CD4-positive, alpha-beta T cell treated with Interleukin-6 at 100 ng/mL for 8 hours (primary cell): ENCODE results near the gene SMIM3.
"Not testable (repeated sequence)": the region's sequence is repeated elsewhere in the genome, so short reads cannot be mapped to it uniquely, and the experiment has no call there.

Experiments
- DNase-seq: peaks from one replicate; pipeline ENCODE4 v3.0.0-alpha.2; 2020; ENCODE audit warnings: mixed read lengths, low spot score

SMIM3 gene

DNA sequence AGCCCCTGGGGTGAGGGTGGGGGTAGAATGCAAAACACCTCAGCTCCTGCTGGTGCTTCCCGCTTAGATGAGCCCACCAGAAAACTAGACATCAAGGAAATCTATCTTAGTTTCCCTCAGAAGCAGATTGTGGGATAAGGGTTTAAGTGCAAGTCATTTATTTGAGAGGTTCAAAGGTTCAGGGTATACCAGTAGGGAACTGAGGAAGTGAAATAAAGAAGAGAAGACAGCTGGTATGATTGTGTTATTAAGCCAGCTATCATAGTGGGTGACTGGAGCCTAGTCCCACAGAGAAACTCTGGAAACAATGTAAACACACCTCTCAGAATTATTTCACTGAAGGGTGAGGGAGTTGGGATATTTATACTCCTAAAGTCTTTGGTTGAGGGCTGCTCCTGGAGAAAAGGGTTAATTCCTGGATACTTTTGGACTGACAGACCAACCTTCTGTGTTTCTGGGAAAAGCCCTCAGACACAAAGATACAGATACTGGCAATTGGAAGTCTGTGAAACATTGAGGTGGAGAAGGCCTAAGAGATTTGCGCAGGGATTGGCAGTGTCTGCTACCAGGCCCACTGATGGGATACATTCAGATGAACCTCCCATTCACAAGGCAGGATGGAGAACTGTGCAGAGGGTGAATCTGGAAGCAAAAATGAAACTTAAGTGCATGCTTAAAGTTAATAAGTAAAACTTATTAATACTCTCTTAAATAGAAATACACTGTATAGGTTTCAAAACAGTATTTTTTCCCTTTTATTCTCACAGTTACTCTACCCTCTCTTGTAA is 13.4 kb upstream of the SMIM3 start:
- DNase-seq = no peak

DNA sequence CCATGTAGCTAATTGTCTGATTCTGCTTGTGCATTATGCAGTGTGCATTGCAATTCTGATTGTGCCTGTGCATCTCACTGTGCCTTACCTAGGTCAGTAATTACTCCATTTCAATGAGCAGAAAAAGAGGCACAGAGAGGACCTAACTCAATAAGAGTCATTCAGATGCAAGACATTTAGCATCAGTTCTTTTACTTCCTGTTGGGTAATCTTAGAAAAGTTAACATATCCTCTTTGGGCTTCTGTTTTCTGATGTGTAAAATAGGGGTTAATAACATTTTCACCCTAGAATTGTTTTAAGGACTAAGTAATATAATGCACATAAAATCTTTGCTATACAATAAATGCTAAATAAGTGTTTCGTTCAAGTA is 12.8 kb upstream of the SMIM3 start:
- DNase-seq = no peak

DNA sequence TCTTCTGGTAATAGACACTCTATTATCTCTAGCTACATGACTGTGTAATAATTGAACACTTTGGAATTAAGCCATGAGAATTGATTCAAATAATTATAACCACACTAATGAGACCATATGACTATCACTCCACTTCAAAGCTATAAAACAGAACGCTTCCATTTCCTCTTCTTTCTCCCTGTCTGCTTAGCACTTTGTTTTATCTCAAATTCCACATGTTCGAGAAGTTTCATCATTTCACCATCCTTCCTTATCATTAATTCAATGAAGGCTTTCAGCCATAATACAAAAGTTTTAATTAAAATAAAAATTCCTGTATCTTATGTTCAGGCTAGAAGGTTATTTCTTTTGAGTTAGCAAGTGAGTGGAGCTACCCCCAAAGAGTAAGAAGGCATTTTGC is 12.3 kb upstream of the SMIM3 start:
- no peak for DNase-seq

GRCh38 chr5:150771034-150771795 is 7.3 kb upstream of the SMIM3 start:
- no peak for DNase-seq

- DNase-seq = no peak
Measured at GRCh38 chr5:150774145-150774544, 4.4 kb upstream of the SMIM3 start.

DNA sequence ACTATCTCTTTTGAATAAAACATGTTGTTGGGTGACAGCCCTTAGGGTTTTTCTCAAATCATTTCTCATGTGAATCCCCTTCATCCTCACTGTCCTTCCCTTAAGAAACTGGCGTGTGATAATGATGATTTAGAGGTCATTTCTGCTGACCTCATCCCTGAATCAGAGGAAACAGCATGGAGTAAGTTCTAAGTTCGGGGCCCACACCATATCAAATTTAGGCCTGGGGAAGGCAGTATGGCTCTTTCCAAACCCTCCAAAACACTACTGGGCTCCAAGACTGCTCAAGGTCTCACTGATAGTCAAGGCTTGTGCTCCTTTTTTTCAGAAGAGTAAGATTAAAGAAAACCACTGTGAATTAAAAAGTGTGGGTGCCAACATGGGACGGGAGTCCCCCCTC is 872 bp upstream of the SMIM3 start:
- no peak for DNase-seq

DNA sequence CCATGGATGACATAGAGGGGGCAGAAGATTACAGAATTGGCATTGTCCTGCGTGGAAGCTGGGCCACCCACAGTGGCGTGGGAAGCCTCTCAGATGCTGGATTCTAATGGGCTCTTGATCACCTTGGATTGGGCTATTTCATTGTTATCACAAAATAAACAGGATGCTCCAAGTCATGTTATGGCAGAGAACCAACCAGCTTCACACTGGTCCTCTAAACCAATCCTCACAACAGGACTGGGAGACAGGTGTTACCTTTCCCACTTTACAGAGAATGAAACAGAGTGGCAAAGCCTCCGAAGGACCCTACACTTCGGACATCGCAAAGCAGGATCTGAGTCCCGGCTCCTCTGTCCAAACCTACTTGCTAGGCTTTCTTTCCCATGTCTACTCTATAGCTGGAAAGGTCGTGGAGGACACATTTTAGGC is 455 bp upstream of the SMIM3 start:
- no peak for DNase-seq

DNA sequence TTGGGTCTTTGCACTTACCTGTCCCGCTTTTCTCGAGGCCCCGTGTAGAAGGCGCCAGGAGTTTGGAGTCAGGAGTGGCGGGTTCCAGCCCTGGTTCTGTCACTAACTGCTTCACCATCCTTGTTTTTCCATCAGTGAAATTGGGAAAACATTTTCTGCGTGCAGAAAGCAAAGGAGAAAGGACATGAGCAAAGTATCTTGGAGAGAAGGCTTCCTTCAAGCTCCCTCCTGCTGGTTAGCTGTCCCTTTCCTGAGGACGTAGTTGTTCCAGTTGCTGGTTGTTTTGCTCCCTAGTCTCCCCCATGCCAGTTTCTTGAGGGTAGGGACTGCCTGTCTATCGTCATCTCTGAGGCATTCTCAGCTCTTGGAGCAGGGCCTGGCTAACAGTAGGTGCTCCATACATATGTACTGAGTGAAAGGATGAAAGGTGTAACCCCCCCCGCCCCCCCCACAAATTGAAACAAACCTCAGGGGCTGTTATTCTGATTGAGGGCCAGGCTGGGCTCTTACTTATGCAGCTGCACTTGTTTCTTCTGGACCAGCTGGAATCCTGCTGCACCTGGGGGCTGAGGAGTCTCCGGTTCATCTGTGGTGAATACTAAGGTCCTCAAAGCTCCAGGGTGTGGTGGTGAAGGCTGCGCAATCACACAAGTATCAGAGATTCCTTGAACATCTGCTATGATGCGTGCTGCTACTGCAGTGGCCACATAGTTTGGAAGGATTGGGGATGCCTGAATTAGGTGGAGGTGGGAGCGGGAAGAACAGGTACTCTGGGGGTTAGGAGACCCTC is 1.0 kb downstream of the SMIM3 start:
- no peak for DNase-seq

DNA sequence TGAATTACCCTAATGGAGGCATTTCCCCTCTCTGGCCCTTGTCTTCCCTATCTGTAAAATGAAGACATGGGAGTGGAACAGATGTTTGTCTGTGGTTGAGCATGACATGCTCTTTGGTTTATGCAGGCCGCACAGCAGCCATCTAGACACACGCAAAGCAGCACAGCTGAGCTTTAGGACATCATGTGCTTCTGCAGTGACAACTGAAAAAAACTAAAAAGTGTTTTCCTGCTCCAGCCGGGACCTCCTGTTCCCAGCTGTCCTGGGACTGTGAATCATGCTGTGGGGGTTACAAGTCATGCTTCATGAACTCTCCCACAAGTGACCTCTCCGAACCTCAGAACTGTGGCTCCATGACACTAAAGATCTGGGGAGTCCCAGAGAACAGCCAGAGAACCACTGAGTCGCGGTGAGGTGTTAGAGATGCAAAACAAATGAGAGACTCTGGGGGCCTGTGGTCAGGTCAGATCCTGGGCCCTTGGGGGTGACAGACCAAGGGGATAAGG is 1.7 kb downstream of the SMIM3 start:
- DNase-seq = no peak

DNA sequence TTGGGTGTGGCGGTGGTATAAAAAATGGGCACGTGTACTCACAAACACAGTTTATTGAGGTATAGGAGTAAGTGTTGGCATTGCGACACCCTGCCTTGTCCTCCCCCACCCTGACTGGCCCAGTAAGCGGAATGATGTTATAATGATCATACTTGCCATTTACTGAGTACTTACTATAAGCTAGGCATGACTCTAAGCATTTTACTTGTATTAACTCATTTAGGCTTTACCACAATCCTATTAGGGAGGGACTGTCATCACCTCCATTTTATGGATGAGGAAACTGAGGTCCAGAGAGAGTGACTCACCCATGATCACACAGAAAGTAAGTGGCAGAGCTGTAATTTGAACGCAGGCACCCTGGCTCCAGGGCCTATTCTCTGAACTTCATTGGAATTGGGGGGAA is 2.3 kb downstream of the SMIM3 start:
- DNase-seq = no peak

DNA sequence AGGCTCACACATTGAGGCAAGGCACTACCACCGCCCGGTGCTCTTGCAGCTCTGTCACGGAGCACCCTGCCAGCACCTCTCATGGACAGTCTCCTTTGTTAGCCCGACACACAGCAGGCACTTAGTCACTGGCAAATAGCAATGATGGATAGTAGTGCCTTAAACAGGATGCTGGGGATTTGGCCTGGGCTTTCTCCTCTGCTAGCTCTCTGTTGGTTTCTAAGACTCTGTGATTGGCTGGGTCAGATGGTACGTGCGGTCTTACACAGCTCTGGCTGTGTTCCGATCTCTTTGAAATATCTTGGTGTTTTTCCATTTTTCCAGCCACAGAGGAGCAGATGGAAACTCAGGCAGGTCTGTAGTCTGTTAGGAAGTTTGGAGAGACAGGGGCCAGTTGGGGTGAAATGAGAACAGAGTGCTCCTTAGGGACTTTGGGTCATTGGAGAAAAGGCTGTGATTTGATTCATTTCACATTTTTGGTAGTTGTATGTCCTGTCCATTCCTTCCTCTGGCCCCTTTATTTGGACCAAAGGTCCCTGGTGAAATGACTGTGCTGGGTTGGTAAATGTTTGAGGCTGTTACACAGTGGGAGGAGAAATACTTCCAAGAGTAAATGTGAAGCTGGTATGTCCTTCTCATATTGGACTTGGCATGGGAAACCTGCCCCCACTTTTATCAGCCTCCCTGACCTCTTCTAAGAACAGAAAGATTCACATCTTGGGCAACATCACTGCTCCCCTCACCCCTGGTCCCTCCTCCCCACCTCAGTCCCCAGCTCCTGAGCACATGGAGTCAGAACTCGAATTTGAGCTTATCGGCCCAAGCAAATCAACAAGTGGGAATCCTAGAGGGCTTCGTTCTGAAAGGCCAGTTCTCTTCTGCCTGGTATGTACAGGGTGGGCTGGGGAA is 3.4 kb downstream of the SMIM3 start:
- no peak for DNase-seq

- DNase-seq = no peak
Measured at GRCh38 chr5:150782850-150783249, 4.3 kb downstream of the SMIM3 start.

DNA sequence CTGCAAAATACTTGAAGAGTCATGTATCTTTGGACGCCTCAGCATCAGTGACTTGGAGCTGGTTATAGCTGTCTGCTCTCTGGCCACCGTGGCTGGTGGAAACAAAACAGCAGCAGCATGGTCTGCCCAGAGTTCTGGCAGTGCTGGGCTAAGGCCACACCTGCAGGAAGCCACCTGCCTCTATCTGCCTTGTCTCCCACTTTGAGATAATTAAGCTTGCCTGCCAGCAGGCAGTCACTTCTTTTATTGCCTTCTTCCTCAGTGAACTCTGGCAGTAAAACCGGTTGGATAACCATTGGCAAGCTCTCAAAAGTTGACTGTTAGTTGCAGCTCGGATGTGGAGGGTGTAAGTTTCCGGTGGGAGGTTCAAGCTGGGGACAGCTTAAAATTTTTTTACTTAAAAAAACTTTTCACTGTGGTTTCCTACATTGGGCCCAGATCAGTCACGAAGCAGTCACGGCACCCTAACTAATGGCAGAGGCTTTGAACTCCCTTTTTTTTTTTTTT is 4.9 kb downstream of the SMIM3 start:
- peak; percentile 81 for DNase-seq

- no peak for DNase-seq
Measured at GRCh38 chr5:150785950-150786349, 7.4 kb downstream of the SMIM3 start.

DNA sequence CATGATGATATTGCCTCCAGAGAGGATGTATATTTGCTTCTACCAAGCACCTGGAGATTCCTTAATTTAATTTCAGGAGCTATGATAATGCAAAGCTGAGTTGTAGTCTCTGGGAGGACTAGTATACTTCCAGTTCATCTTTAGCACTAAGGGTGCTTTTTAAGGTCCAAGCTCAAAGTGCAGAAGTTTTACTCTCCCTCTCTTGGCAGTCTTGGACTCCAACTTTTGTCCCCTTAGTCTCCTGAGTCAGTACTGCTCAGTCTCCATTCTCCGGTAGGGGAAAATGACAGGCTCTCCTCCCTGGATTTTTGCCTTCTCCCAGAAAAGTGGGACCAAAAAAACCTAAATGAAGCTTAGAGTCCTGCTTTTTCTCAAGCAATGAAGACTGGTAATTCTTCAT is 8.3 kb downstream of the SMIM3 start:
- no peak for DNase-seq

- no peak for DNase-seq
Measured at GRCh38 chr5:150787656-150788055, 9.1 kb downstream of the SMIM3 start.

GRCh38 chr5:150788977-150789376 is 10.4 kb downstream of the SMIM3 start:
- no peak for DNase-seq

DNA sequence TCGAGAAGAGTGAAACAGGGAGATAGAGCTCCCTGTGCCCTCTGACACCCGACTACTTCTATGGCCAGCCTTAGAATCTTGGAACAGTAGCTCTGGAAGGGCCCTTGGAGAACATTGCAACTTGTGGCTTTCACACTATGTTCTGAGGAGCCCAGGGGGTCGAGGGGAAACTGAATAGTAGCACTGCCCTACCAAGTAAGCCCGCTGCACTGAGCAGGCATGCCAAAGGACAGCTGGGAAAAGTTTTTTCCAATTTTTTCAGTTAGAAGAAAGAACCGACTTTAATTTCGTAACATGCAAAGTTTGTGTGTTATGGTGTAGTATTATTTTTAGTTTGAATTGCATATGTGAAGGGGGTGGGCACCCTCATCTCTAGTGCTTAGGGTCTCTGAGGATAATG is 10.9 kb downstream of the SMIM3 start:
- no peak for DNase-seq

- DNase-seq = peak; percentile 66
Measured at GRCh38 chr5:150789943-150790611, 11.5 kb downstream of the SMIM3 start.

- DNase-seq = no peak
Measured at GRCh38 chr5:150791536-150791935, 13.0 kb downstream of the SMIM3 start.

GRCh38 chr5:150793423-150793888 is 14.9 kb downstream of the SMIM3 start:
- DNase-seq = not testable (repeated sequence)
